GM13976 (cell line): ENCODE results near the gene DAPK2.

Experiments used
- DNase-seq: peaks from one replicate; pipeline ENCODE4 v3.0.0; 2012; ENCODE audit warnings: low spot score
- in situ Hi-C: fragments of 300-500 bp; cut with MboI; formaldehyde crosslinking; loops from one replicate; pipeline ENCODE4 v1.12.0; 2022; ENCODE audit warnings: low sequenced_read_pairs, mixed read lengths, inconsistent platforms; ENCODE audit not compliant: unreplicated experiment
- TF ChIP-seq, protein P1 (sequence below): IDR thresholded peaks from 2 replicates; pipeline ENCODE4 v1.5.1; 2012; ENCODE audit warnings: borderline replicate concordance, mild to moderate bottlenecking; ENCODE audit not compliant: insufficient read depth; ENCODE audit errors: extremely low read depth, missing control alignments, control extremely low read depth

The DAPK2 gene

DNA sequence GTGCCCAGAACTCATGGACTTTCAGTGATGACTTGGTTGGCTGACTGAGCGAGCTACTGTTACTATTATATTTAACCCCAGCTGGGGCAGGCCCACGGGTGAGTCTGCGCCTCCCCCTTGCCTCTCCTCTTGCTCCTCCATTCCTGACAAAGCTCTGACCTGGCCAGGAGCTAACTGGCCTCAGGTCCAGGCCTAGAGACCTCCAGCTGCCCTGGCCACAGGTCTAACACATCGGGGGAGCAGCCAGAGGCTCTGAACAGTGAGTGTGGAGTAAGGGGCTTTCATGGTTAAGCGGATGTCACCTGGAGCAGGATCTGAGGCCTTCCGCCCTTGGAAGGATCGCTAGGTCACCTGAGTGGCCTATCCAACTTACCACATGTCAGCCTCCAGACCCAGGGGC, 116.3 kb downstream of the DAPK2 start:
- no peak for DNase-seq
- TF ChIP-seq, protein P1, sequence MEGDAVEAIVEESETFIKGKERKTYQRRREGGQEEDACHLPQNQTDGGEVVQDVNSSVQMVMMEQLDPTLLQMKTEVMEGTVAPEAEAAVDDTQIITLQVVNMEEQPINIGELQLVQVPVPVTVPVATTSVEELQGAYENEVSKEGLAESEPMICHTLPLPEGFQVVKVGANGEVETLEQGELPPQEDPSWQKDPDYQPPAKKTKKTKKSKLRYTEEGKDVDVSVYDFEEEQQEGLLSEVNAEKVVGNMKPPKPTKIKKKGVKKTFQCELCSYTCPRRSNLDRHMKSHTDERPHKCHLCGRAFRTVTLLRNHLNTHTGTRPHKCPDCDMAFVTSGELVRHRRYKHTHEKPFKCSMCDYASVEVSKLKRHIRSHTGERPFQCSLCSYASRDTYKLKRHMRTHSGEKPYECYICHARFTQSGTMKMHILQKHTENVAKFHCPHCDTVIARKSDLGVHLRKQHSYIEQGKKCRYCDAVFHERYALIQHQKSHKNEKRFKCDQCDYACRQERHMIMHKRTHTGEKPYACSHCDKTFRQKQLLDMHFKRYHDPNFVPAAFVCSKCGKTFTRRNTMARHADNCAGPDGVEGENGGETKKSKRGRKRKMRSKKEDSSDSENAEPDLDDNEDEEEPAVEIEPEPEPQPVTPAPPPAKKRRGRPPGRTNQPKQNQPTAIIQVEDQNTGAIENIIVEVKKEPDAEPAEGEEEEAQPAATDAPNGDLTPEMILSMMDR, result no peak
- in situ Hi-C loops, result no loop called here

DNA sequence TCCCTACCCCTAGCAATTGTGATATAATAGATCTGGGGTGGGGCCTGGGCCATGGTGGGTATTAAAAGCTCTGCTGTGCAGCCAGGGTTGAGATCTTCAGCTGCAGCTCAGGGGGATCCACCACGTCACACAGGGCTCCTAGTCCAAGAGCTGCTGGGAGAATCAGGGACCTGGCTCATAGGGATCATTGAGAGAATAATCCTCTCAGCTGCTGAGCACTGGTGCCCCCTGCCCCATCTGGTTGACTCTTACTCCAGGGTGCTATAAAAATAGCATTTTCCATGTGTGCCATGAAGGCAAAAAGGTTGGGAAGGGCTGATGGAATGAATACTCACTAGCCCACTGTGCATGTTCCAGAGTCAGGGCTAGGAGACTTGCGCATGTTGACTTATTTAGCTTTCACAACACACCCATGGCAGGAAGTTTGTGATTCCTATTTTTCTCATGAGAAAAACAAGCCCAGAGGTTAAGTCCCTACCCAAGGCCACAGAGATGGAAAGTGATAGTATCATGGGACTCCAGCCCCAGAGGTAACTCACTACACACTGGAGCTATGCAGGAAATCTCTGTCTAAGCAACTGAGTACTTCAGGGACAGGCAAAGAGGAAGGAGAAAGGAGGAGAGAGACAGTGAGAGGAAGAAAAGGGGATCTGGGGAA, 118.0 kb downstream of the DAPK2 start:
- in situ Hi-C loops, result no loop called here
- TF ChIP-seq, protein P1, result no peak
- no peak for DNase-seq

- in situ Hi-C loops, result no loop called here
- no peak for DNase-seq
- TF ChIP-seq, protein P1, result no peak
Observed at GRCh38 chr15:63923993-63924950, 122.0 kb downstream of the DAPK2 start.

DNA sequence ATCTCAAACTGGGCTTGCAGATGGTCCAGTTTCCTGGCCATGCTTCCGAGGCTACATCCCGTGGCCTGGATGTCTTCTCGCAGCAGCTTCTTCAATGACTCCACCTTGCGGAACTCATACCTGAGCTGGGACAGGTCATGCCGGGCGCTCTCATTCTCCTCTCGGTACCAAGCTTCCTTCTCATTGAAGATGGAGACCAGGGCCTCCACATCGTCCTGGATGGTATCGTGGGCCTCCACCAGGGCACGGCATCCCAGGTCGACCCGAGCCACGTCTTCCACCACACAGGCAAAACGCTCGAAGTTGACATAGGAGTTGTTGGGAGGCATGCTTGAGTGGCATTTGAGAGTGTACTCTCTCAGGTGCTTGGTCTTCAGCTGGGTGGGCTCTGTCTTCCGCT, 123.4 kb downstream of the DAPK2 start:
- in situ Hi-C loops, result no loop called here
- TF ChIP-seq, protein P1, result no peak

GRCh38 chr15:63922261-63922904, 123.9 kb downstream of the DAPK2 start:
- no peak for DNase-seq
- TF ChIP-seq, protein P1, result no peak

More for the DNA sequence above, 123.4 kb downstream of the DAPK2 start:
- DNase-seq, result no peak

DNA sequence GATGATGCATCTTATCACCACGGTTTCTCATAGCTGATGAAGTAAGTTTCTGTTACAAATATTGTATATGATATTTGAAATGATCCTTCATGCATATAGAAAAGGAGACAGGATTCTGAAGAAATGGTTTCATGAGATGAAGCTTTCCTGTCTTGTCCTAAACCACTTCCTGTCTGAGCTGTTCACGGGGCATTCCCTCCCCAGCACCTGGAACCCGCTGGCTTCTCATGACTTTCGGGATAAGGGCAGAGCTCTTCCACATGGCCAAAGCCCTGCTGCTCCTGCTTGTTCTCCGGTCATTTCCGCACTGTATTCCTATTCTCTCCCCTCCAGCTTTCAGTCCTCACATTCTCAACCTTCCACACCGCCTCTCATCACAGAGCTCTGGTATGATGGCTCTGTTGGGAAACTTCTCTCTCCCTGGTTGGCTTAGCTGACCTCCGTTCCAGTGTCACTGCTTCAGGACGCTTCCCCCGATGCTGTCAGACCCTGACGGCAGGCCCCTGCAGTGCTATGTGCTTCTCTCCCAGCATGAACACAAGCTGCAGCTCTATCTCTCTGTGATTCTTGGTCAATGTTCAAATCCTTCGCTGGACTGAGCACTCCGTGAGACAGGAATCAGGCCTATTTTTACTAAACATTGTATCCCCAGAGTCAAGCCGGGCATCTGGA, 125.6 kb downstream of the DAPK2 start:
- TF ChIP-seq, protein P1, result no peak
- in situ Hi-C loops, result no loop called here
- DNase-seq, result no peak

More at GRCh38 chr15:63922261-63922904, 123.9 kb downstream of the DAPK2 start:
- in situ Hi-C loops, result no loop called here
